Uterus (tissue), 4 donors: ENCODE data around the gene AUTS2. TPM values are rescaled to one million over a fixed set of nuclear protein-coding genes. Genes with fewer than 3 reads are reported as not detected.

Experiments
- DNase-seq, 2 donors: peaks; one replicate each; pipeline ENCODE4 v3.0.0-alpha.2; 2019 to 2020
- H3K27ac ChIP-seq, 2 donors: fragments of 200-600 bp; sonication (generic); 1 replicate in 1 of 2; 2 replicates in 1 of 2; pipeline ENCODE4 v1.5.1; 2016 to 2018
- H3K27me3 ChIP-seq, 2 donors: fragments of 200-600 bp; sonication (generic); one replicate each; pipeline ENCODE4 v1.5.1; 2018 to 2019; ENCODE audit warnings: control low read depth in 1 of 2
- H3K36me3 ChIP-seq, 2 donors: fragments of 200-600 bp; sonication (generic); one replicate each; pipeline ENCODE4 v1.5.1; 2019; ENCODE audit warnings: control low read depth in 1 of 2
- H3K4me1 ChIP-seq, 2 donors: fragments of 200-600 bp; sonication (generic); one replicate each; pipeline ENCODE4 v1.5.1; 2018 to 2019; ENCODE audit warnings: control low read depth in 1 of 2
- H3K4me3 ChIP-seq, 2 donors: fragments of 200-600 bp; sonication (generic); 1 replicate in 1 of 2; 2 replicates in 1 of 2; pipeline ENCODE4 v1.5.1; 2018 to 2019; ENCODE audit warnings: mild to moderate bottlenecking in 1 of 2
- H3K9me3 ChIP-seq, 2 donors: fragments of 200-600 bp; sonication (generic); one replicate each; pipeline ENCODE4 v1.5.1; 2019; ENCODE audit warnings: control low read depth in 1 of 2
- CTCF ChIP-seq, 4 experiments: fragments of 200-600 bp in 2 of 4; fragments of 450-650 bp in 2 of 4; sonication (generic) in 2 of 4; IDR thresholded peaks; one replicate each; pipeline ENCODE4 v1.5.1; 2016 to 2019; ENCODE audit warnings: antibody characterized with exemption in 4 of 4, mild to moderate bottlenecking in 2 of 4, moderate library complexity in 1 of 4
- POLR2A ChIP-seq, 2 donors: fragments of 450-650 bp; IDR thresholded peaks; one replicate each; pipeline ENCODE4 v1.6.1; 2016; ENCODE audit warnings: antibody characterized with exemption in 2 of 2, mild to moderate bottlenecking in 1 of 2, moderate library complexity in 1 of 2
- intact Hi-C: fragments of 100-400 bp; cut with DNase I; formaldehyde crosslinking; loops from one replicate; pipeline ENCODE4 v1.15.1; 2023; ENCODE audit warnings: low total_unique reads
- total RNA-seq, 4 donors: library from RNA; depleted of rRNA in 3 of 4; stranded (reverse); fragments of >200 nt in 3 of 4; gene quantifications; one replicate each; pipeline versions ENCODE4 v1.1.0 to v1.2.4, GENCODE V29; 2014 to 2023
- donor health status: DM: yes; HTN: yes; CAD: no.

The AUTS2 gene
- total RNA-seq, 4 donors from 2014 or later = 10.5 to 58.2 (median 30.0) TPM

DNA sequence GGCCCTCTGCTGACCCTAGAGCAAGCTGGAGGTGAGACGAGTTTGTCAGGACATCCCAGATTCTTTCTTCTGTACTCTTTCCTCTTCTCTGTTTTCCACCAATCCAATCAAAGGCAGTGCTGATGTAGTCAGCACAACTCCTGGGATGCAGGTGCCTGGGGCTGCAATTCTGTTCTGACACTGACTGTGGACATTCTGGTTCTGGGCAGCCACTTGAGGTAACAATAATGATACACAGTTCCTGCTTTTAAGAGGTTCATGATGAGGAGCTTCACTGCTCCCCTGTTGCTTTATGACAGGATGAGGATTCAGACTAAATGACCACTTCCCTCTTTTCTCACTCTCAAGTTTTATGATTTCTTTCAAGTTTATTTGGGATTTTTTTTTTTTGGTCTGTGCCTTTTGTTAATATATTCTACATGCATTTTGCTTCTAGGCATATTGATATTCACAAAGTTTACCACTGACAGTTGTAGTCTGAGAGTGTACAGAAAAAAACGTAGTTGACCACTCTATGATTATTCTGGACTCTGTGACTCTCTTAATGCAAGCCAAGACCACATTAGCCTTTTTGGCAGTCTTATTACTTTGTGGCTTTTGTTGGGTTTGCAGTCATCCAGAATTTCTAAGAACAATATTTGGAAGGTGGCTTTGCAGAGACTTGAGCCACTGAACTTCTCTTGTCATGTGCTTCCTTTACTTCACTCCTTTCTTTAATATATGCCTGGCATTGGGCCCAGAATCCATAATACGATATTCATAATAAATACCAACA, 247.6 kb downstream of the AUTS2 start:
- Histone ChIP-seq H3K36me3 (no peaks in the 10 kb centered on the region), H3K27ac (no peak overlapping the region), H3K9me3 (no peaks in the 10 kb centered on the region), H3K27me3 (no peaks in the 10 kb centered on the region), H3K4me1 (no peaks in the 10 kb centered on the region), H3K4me3 (no peak overlapping the region)
- intact Hi-C loops = no loop called here
- TF ChIP-seq POLR2A (IDR thresholded peaks at IDR 0.05) (no peak), CTCF (IDR thresholded peaks at IDR 0.05) (no peak)
- no peak for DNase-seq

GRCh38 chr7:69847921-69848612, 249.8 kb downstream of the AUTS2 start:
- DNase-seq = no peak
- Histone ChIP-seq H3K4me1 (no peaks in the 10 kb centered on the region), H3K4me3 (no peak overlapping the region), H3K9me3 (no peaks in the 10 kb centered on the region), H3K27ac (no peak overlapping the region), H3K27me3 (no peaks in the 10 kb centered on the region), H3K36me3 (no peaks in the 10 kb centered on the region)
- intact Hi-C loops = no loop called here
- TF ChIP-seq POLR2A (IDR thresholded peaks at IDR 0.05) (no peak), CTCF (IDR thresholded peaks at IDR 0.05) (no peak)

DNA sequence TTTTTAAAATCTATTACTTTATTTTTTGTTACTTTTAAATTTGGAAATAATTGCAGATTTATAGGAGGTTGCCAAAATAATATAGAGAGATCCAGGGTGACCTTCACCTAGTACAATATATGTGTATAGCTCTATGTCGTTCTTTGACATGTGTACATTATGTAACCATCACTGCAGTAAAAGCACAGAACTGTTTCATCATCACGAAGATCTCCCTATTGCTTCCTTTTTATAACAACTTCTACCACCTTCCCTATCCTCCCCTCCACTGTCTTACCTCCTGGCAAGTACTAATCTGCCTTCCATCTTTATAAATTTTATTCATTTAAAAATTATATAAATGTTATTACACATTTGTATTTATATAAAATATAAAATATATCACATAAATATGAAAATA, 251.0 kb downstream of the AUTS2 start:
- Histone ChIP-seq H3K27me3 (no peaks in the 10 kb centered on the region), H3K36me3 (no peaks in the 10 kb centered on the region), H3K4me1 (no peaks in the 10 kb centered on the region), H3K9me3 (no peaks in the 10 kb centered on the region), H3K4me3 (no peak overlapping the region), H3K27ac (no peak overlapping the region)
- DNase-seq = no peak
- intact Hi-C loops = no loop called here
- no peak for TF ChIP-seq CTCF (IDR thresholded peaks at IDR 0.05)
- TF ChIP-seq POLR2A (IDR thresholded peaks at IDR 0.05) = no peak

GRCh38 chr7:69857014-69857413, 258.7 kb downstream of the AUTS2 start:
- Histone ChIP-seq H3K9me3 (no peaks in the 10 kb centered on the region), H3K27me3 (no peaks in the 10 kb centered on the region), H3K4me1 (no peaks in the 10 kb centered on the region), H3K36me3 (no peaks in the 10 kb centered on the region), H3K4me3 (no peak overlapping the region), H3K27ac (no peak overlapping the region)
- intact Hi-C loops = no loop called here
- no peak for TF ChIP-seq CTCF (IDR thresholded peaks at IDR 0.05)
- no peak for DNase-seq

DNA sequence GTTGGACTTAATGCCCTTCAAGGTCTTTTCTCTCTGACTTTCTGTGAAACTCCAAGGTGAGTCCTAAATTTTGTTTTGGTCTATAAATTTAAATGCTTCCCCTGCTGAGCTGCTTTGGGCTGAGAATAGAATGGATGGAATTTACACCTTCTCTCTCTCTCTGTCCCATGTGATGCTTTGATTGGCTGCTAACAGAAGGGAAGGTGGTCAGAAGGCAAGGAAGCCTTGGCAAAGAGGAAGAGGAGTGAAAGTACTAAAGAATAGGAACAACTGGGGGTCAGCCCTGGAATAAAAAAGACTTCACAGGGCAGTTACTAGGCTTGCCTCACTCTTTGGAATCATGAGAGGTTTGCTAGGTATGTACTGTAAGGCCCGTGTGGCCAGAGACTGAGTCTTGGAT, 260.2 kb downstream of the AUTS2 start:
- TF ChIP-seq CTCF (IDR thresholded peaks at IDR 0.05) = no peak
- no peak for TF ChIP-seq POLR2A (IDR thresholded peaks at IDR 0.05)
- Histone ChIP-seq H3K4me1 (peaks cover 0 to 5% of the 10 kb centered on the region in 2 donors), H3K36me3 (no peaks in the 10 kb centered on the region), H3K27ac (no peak overlapping the region), H3K9me3 (no peaks in the 10 kb centered on the region), H3K4me3 (no peak overlapping the region), H3K27me3 (no peaks in the 10 kb centered on the region)
- intact Hi-C loops = no loop called here
- no peak for DNase-seq
